SK-N-SH (cell line): ENCODE results near the gene NDUFS2. TPM values are rescaled to one million over a fixed set of nuclear protein-coding genes. Genes with fewer than 3 reads are reported as not detected.

Source experiments
- CTCF ChIA-PET: fragments of 300-600, 350-600 bp; formaldehyde crosslinking; extraction: SDS; loops from one replicate; lab custom pipeline; 2021; lab: Yijun Ruan, JAX
- POLR2A ChIA-PET: fragments of 350-600 bp; sonication (Branson Sonifier 250); formaldehyde crosslinking; extraction: SDS; loops from one replicate; lab custom pipeline; 2020; ENCODE audit warnings: antibody characterized with exemption, inconsistent platforms; lab: Yijun Ruan, JAX
- DNase-seq: peaks from one replicate; pipeline ENCODE4 v3.0.0; 2012
- H2AFZ ChIP-seq: fragments of 200-600 bp; sonication (generic); 2 replicates; pipeline ENCODE4 v1.8.1; 2016; ENCODE audit warnings: antibody characterized with exemption, mild to moderate bottlenecking, low read depth
- H3F3A ChIP-seq: fragments of 200-600 bp; sonication (generic); replicated peaks from 2 replicates; pipeline ENCODE3; 2016; ENCODE audit warnings: antibody characterized with exemption, mild to moderate bottlenecking; ENCODE audit not compliant: insufficient read depth
- H3K27ac ChIP-seq, 2 experiments: fragments of 200-500 bp in 1 of 2; fragments of 200-600 bp in 1 of 2; sonication (Bioruptor generic) in 1 of 2; sonication (generic), shearing (Covaris generic) in 1 of 2; 2 replicates each; pipeline versions ENCODE4 v1.5.1 to v1.6.1; 2014 to 2016; ENCODE audit warnings: low read depth in 2 of 2, inconsistent platforms in 1 of 2, low read length in 1 of 2, mild to moderate bottlenecking in 1 of 2, mixed read lengths in 1 of 2
- H3K27me3 ChIP-seq: fragments of 200-600 bp; sonication (generic), shearing (Covaris generic); 2 replicates; pipeline ENCODE4 v1.6.1; 2016; ENCODE audit warnings: mixed run types; ENCODE audit not compliant: insufficient read depth
- H3K36me3 ChIP-seq, 2 experiments: fragments of 200-500 bp in 1 of 2; fragments of 200-600 bp in 1 of 2; sonication (Bioruptor generic) in 1 of 2; sonication (generic) in 1 of 2; replicated peaks in 1 of 2; 2 replicates each; pipeline versions ENCODE3 to v1.5.1; 2014 to 2016; ENCODE audit warnings: low read length in 1 of 2, mild to moderate bottlenecking in 1 of 2; ENCODE audit not compliant: insufficient read depth in 2 of 2, control insufficient read depth in 1 of 2
- H3K4me1 ChIP-seq, 2 experiments: fragments of 200-500 bp in 1 of 2; fragments of 200-600 bp in 1 of 2; sonication (Bioruptor generic) in 1 of 2; sonication (generic), shearing (Covaris generic) in 1 of 2; 2 replicates each; pipeline versions ENCODE4 v1.5.1 to v1.6.1; 2014 to 2016; ENCODE audit warnings: low read depth in 1 of 2, low read length in 1 of 2, mixed run types in 1 of 2; ENCODE audit not compliant: insufficient read depth in 2 of 2, control insufficient read depth in 1 of 2
- H3K4me2 ChIP-seq: fragments of 200-600 bp; sonication (generic), shearing (Covaris generic); 2 replicates; pipeline ENCODE4 v1.6.1; 2017; ENCODE audit warnings: mixed run types
- H3K4me3 ChIP-seq, 2 experiments: fragments of 200-500 bp in 1 of 2; fragments of 200-600 bp in 1 of 2; sonication (Bioruptor generic) in 1 of 2; sonication (generic), shearing (Covaris generic) in 1 of 2; 2 replicates each; pipeline versions ENCODE4 v1.5.1 to v1.8.1; 2014 to 2016; ENCODE audit warnings: low read depth in 2 of 2, inconsistent platforms in 1 of 2, low read length in 1 of 2, mild to moderate bottlenecking in 1 of 2, mixed read lengths in 1 of 2, moderate library complexity in 1 of 2
- H3K79me2 ChIP-seq: fragments of 200-600 bp; sonication (generic); 2 replicates; pipeline ENCODE4 v1.8.1; 2017; ENCODE audit warnings: mild to moderate bottlenecking; ENCODE audit not compliant: insufficient read depth
- H3K9ac ChIP-seq: fragments of 200-600 bp; sonication (generic); 2 replicates; pipeline ENCODE4 v1.6.1; 2017; ENCODE audit warnings: mixed run types
- H3K9me2 ChIP-seq: fragments of 200-600 bp; sonication (generic); 2 replicates; pipeline ENCODE4 v1.6.1; 2017; ENCODE audit warnings: mixed run types
- H3K9me3 ChIP-seq: fragments of 200-600 bp; sonication (generic); 2 replicates; pipeline ENCODE4 v1.6.1; 2017; ENCODE audit warnings: mixed run types, mild to moderate bottlenecking, moderate library complexity
- H4K20me1 ChIP-seq: fragments of 200-600 bp; sonication (generic); 2 replicates; pipeline ENCODE4 v1.6.1; 2017; ENCODE audit warnings: mild to moderate bottlenecking, mixed run types; ENCODE audit not compliant: insufficient read depth
- CTCF ChIP-seq: fragments of 200-600 bp; sonication (generic); IDR thresholded peaks from 2 replicates; pipeline ENCODE4 v1.6.1; 2017; ENCODE audit warnings: antibody characterized with exemption, mild to moderate bottlenecking, moderate library complexity
- EP300 ChIP-seq, 2 experiments: IDR thresholded peaks; 2 replicates each; pipeline versions ENCODE4 v1.4.0 to v1.6.1; 2012; ENCODE audit warnings: borderline replicate concordance in 1 of 2, low read depth in 1 of 2, low read length in 1 of 2
- FOXJ3 ChIP-seq: sonication (generic); formaldehyde crosslinking; IDR thresholded peaks from 2 replicates; pipeline ENCODE4 v1.5.1; 2020; ENCODE audit warnings: mild to moderate bottlenecking, missing genetic modification reagents
- POLR2AphosphoS5 ChIP-seq: IDR thresholded peaks from 2 replicates; pipeline ENCODE4 v1.6.1; 2012; ENCODE audit warnings: low read depth, low read length
- RAD21 ChIP-seq: IDR thresholded peaks from 2 replicates; pipeline ENCODE4 v1.6.1; 2012; ENCODE audit warnings: mild to moderate bottlenecking, low read length
- TAF1 ChIP-seq: IDR thresholded peaks from 2 replicates; pipeline ENCODE4 v1.6.1; 2012; ENCODE audit warnings: low read depth, mild to moderate bottlenecking, low read length, moderate library complexity, borderline replicate concordance
- WGBS: methylation state at CpG from one replicate; pipeline ENCODE4 v1.1.6; 2017; ENCODE audit warnings: low lambda C conversion rate; 5-methylcytosine and 5-hydroxymethylcytosine counted together
- polyA plus RNA-seq, 3 experiments: library from polyadenylated mRNA; depleted of rRNA; stranded (reverse); fragments of >200 nt; gene quantifications; 2 replicates each; pipeline ENCODE4 v1.2.3, GENCODE V29; 2012

Gene NDUFS2
- polyA plus RNA-seq, 1 of the 3 experiments (the other 2 are of a cell fraction), result 203 TPM

- H3K36me3 ChIP-seq, result peaks cover 6 to 11% of the 10 kb centered on the region in 2 experiments
- no peak overlapping the region for H2AFZ ChIP-seq
- H3K9me3 ChIP-seq, result no peaks in the 10 kb centered on the region
- ChIA-PET CTCF (interaction anchor here (0.9 to 5.6 kb wide), 3 partner anchors 13 to 202 kb away, joined by 3 to 32 read pairs (median 5); no protein-coding TSS in a partner anchor), POLR2A (no interaction called here)
- no peak overlapping the region for H3K4me3 ChIP-seq
- no peaks in the 10 kb centered on the region for H3K27me3 ChIP-seq
- H3K9ac ChIP-seq, result no peak overlapping the region
- no peak for DNase-seq
- no peaks in the 10 kb centered on the region for H3K9me2 ChIP-seq
- peaks cover 17% of the 10 kb centered on the region for H3K79me2 ChIP-seq
- no peak overlapping the region for H3K4me2 ChIP-seq
- H3F3A ChIP-seq, result peaks cover 10% of the 10 kb centered on the region
- H3K4me1 ChIP-seq, result peaks cover 0 to 18% of the 10 kb centered on the region in 2 experiments; a peak in 1 of 4 replicates
- WGBS, result 91% methylated on average over 3 of the region's 3 CpGs
- TF ChIP-seq EP300 (IDR thresholded peaks at IDR 0.05; ENCODE audit: borderline replicate concordance in 1 of 2, low read depth in 1 of 2, low read length in 1 of 2) (no peak), POLR2AphosphoS5 (no peak), CTCF (no peak)
- no peak overlapping the region for H3K27ac ChIP-seq
- H4K20me1 ChIP-seq, result no peaks in the 10 kb centered on the region
These were observed 22.5 kb upstream of the NDUFS2 start for GRCh38 chr1:161179698-161180097.

- POLR2A ChIA-PET, result no interaction called here
These were observed 21.5 kb upstream of the NDUFS2 start for GRCh38 chr1:161180639-161181038.

More at GRCh38 chr1:161180639-161181038, 21.5 kb upstream of the NDUFS2 start:
- Histone ChIP-seq H3K4me2 (no peak overlapping the region), H3K9me2 (no peaks in the 10 kb centered on the region), H3K9ac (no peak overlapping the region), H3K27me3 (no peaks in the 10 kb centered on the region), H3K27ac (no peak overlapping the region), H2AFZ (no peak overlapping the region), H4K20me1 (no peaks in the 10 kb centered on the region), H3F3A (peaks cover 10% of the 10 kb centered on the region), H3K4me3 (no peak overlapping the region), H3K9me3 (no peaks in the 10 kb centered on the region), H3K4me1 (peaks cover 0 to 21% of the 10 kb centered on the region in 2 experiments; a peak in 2 of 4 replicates), H3K36me3 (peaks cover 0 to 2% of the 10 kb centered on the region in 2 experiments), H3K79me2 (peaks cover 16% of the 10 kb centered on the region)
- 23% methylated on average over 1 of the region's 1 CpG for WGBS
- peak; percentile 50 for TF ChIP-seq CTCF
- no peak for TF ChIP-seq TAF1
- peak; percentile 38; the same call in 1 of the 2 replicates for TF ChIP-seq RAD21
- TF ChIP-seq FOXJ3 (CRISPR knock-in tag), result no peak
- CTCF ChIA-PET, result interaction anchor here (0.7 to 5.6 kb wide), 4 partner anchors 12 to 193 kb away, joined by 3 to 32 read pairs (median 6); partner anchors contain the start of gene PPOX
- no peak for DNase-seq
